Fibroblast of the aortic adventitia (primary cell): ENCODE data around the gene SVEP1. TPM values are rescaled to one million over a fixed set of nuclear protein-coding genes. Genes with fewer than 3 reads are reported as not detected.

Experiments
- DNase-seq: peaks from one replicate; pipeline ENCODE4 v3.0.0-alpha.2; 2010; ENCODE audit warnings: low read depth
- H3K4me3 ChIP-seq: 2 replicates; pipeline ENCODE4 v1.5.1; 2011; ENCODE audit warnings: low read depth, mild to moderate bottlenecking, control low read depth, low read length, moderate library complexity
- total RNA-seq: library from RNA; depleted of rRNA; stranded (reverse); fragments of >200 nt; gene quantifications from 2 replicates; pipeline ENCODE4 v1.2.3, GENCODE V29; 2012; ENCODE audit warnings: low replicate concordance
- TF ChIP-seq, protein P1 (sequence below): IDR thresholded peaks from 2 replicates; pipeline ENCODE4 v1.5.1; 2011; ENCODE audit warnings: mild to moderate bottlenecking, low read length, control low read depth, inconsistent platforms; ENCODE audit not compliant: insufficient read depth

SVEP1 gene
- total RNA-seq, 1 donor, result 50.2 TPM

DNA sequence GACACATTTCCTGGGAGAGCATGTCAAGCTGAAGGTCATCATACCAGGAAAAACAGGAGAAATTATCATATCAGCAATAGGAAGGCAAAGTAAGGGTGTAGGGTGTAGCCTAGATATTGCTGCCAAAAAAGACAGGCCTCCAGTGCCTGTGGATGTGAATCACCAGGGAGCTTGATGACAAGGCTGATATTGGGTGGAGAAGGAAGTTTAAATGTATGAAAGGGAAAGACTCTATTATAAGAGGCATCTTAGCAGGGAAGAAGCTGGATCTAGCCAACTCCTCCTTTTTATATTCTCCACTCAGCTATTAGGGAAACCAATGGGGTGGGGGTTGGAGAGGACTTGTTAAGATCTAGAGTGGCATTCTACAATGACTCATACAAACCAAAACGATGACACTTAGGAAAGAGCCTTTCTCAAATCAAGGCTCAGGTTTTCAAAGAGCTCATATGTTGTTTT is 228.5 kb downstream of the SVEP1 start:
- peak; percentile 90 for DNase-seq
- H3K4me3 ChIP-seq, result no peak overlapping the region
- TF ChIP-seq, protein P1, sequence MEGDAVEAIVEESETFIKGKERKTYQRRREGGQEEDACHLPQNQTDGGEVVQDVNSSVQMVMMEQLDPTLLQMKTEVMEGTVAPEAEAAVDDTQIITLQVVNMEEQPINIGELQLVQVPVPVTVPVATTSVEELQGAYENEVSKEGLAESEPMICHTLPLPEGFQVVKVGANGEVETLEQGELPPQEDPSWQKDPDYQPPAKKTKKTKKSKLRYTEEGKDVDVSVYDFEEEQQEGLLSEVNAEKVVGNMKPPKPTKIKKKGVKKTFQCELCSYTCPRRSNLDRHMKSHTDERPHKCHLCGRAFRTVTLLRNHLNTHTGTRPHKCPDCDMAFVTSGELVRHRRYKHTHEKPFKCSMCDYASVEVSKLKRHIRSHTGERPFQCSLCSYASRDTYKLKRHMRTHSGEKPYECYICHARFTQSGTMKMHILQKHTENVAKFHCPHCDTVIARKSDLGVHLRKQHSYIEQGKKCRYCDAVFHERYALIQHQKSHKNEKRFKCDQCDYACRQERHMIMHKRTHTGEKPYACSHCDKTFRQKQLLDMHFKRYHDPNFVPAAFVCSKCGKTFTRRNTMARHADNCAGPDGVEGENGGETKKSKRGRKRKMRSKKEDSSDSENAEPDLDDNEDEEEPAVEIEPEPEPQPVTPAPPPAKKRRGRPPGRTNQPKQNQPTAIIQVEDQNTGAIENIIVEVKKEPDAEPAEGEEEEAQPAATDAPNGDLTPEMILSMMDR, result no peak

DNA sequence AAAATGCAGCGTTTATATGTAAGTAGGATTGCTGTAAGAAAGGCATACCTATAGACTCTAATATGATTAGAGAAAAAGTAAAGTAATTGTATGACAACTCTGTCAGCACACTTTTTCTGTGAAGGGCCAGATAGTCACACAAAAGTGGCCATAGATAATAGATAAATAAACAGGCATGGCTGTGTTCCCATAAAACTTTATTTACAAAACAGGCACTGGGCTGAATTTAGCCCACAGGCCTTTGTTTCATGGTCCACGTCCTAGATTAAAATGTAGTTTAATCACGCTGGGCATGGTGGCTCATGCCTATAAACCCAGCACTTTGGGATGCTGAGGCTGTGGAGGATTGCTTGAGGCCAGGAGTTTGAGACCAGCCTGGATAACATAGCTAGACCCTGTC is 233.2 kb downstream of the SVEP1 start:
- DNase-seq, result no peak
- TF ChIP-seq, protein P1, result no peak
- no peak overlapping the region for H3K4me3 ChIP-seq

DNA sequence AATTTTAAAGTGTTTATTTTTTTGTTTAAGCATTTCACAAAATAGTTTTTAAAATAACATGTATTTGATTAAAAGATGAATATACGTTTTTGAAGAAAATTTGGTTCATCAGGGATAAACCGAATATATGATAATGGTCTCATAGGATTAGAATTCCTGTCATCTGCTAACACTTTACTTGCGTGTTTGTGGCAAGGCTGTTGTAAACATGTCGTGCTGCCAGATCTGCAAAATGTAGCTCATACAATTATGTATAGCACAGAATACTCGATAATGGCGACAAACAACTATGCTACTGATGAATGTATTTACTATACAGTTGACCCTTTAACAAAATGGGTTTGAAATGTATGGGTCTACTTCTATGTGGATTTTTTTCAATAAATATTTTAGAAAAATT is 234.7 kb downstream of the SVEP1 start:
- TF ChIP-seq, protein P1, result no peak
- no peak overlapping the region for H3K4me3 ChIP-seq
- no peak for DNase-seq

DNA sequence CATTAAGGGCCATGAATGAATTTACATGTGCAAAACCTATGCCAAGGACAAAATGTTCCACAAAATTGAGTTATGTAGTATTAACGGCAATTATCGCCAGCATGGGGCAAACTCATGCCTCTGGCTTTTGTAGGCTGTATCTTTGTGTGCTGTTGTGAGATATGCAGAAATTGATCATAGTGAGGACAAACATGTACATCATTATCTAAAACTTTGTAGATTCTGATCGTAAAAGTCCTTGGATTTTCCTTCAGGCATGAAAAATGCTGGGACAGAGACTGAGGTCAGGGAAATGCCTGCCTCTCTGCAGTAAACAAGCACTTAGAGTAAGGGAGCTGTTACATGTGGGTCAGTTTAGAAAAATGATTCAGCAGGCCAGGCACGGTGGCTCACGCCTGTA is 236.0 kb downstream of the SVEP1 start:
- no peak for DNase-seq
- TF ChIP-seq, protein P1, result no peak
- no peak overlapping the region for H3K4me3 ChIP-seq

DNA sequence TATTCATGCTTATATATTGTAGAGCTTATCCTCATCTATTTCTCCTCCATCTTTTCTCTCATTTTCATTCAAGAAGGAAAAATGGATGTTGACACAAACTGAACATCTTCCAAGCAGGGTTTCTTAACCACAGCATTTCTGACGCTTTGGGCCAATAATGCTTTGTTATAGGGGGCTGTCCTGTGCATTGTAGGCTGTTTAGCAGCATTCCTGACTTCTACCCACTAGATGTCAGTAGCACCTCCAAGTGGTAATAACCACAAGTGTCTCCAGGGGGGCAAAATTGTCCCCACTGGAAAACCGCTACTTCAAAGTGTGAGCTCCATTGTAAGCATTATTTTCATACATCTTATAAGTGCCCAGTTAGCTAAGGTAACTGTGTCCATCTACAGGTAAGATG is 239.2 kb downstream of the SVEP1 start:
- H3K4me3 ChIP-seq, result no peak overlapping the region
- peak; percentile 35 for DNase-seq
- TF ChIP-seq, protein P1, result peak; percentile 56

DNA sequence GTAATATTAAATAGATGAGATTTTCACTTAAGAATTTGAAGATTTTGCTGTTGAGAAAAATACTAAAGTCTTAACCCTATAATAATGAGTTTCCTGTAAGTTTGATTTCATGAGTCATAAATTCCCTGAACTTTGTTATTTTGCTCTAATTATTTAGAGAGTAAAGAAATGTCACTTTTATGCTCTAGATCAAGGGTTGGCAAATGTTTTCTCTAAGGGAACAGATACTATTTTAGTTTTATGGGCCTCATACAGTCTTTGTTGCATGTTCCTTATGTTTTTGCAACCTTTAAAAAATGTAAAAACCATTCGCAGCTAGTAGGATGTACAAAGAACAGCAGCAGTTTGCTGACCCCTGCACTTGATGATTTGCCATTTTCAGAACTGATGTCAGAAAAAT is 241.4 kb downstream of the SVEP1 start:
- TF ChIP-seq, protein P1, result no peak
- peak; percentile 4 for DNase-seq
- no peak overlapping the region for H3K4me3 ChIP-seq

DNA sequence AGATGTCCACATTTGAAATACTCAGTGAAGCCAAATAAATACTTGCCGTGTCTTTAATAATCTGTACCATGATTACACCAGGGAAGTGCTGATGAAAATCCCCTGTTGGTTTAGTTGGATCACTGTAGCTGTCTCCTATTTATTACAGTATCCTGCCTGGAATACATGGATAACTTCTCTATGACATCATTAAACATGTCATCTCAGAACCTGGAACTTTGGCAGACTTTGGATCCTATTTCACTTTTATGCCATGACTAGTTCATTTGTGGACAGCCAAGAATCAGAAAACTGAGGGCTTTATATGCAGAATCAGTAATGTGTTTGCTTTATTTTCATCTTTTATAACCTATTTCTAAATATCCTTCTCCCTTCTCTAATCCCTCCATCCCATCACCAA is 241.8 kb downstream of the SVEP1 start, which contains the start of gene TXNDC8:
TXNDC8 (minus strand) TSS at position 137 of the 400 bp plus-strand sequence.
- TF ChIP-seq, protein P1, result peak; percentile 6
- DNase-seq, result peak; percentile 72
- no peak within 1 kb of the TSS for H3K4me3 ChIP-seq
